ENCODE measurements around the gene GOLGA6D. TPM values are rescaled to one million over a fixed set of nuclear protein-coding genes. Genes with fewer than 3 reads are reported as not detected.
"Not testable (repeated sequence)": the region's sequence is repeated elsewhere in the genome, so short reads cannot be mapped to it uniquely, and the experiment has no call there.

GOLGA6D gene
- total and polyA plus RNA-seq, 2 donors (not counting 3 experiments of a cell fraction or from before 2014, with no cell fraction given) = not detected

DNA sequence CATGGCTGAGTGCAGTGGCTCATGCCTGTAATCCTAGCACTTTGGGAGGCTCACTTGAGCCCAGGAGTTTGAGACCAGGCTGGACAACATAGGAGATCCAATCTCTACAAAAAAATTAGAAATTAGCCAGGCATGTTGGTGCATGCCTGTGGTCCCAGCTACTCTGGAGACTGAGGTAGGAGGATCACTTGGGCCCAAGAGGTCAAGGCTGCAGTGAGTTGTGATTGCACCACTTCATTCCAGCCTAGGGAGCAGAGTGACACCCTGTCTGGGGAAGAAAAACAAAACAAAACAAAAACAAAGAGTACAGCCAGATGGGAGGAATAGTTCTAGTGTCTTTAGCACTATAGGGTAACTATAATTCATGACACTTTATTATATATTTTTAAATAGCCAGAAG, 27.1 kb downstream of the GOLGA6D start:
- POLR2A ChIA-PET = no interaction called here

DNA sequence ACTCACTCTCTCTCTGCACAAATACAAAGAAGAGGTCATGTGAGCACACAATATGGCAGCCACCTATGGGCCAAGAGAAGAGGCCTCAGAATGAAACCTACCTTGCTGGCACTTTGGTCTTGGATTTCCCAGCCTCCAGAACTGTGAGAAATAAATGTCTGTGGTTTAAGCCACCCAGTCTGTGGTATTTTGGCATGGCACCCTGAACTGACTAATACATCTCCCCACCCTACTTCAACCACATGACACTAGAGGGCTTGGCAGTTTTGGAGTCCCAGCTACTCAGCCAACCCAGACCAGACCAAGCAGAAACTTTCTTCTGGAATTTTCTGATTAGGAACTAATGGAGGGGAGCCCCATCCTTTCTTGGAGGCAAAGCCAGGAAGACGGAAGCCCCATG, 29.9 kb downstream of the GOLGA6D start:
- BruUV-seq (replicated peaks); DNase-seq (ENCODE audit: low read depth, low spot score); dilution Hi-C loops (cut with MboI; ENCODE audit: extremely low pct_ligation_motif_present, low sequenced_read_pairs): not testable (repeated sequence)

More for the DNA sequence above, 27.1 kb downstream of the GOLGA6D start:
- Histone ChIP-seq H3K4me2 (ENCODE audit: insufficient read depth, low read length) (no peak overlapping the region), H3K9ac (replicated peaks; ENCODE audit: extremely low read depth, insufficient read depth, low read length) (no peak overlapping the region), H3K4me1 (ENCODE audit: control insufficient read depth, extremely low read depth, insufficient read depth, low read length) (no peaks in the 10 kb centered on the region), H4K20me1 (replicated peaks; ENCODE audit: control insufficient read depth, extremely low read depth, insufficient read depth, low read length) (no peaks in the 10 kb centered on the region), H3K79me2 (ENCODE audit: control insufficient read depth, insufficient read depth, low read length) (no peaks in the 10 kb centered on the region), H3K27me3 (ENCODE audit: control insufficient read depth in 2 of 2, insufficient read depth in 2 of 2, low read length in 2 of 2) (peaks cover 29 to 32% of the 10 kb centered on the region in 2 experiments), H3K9me1 (replicated peaks; ENCODE audit: control insufficient read depth, extremely low read depth, insufficient read depth, low read length) (no peaks in the 10 kb centered on the region), H2AFZ (ENCODE audit: low read depth, low read length) (no peak overlapping the region), H3K36me3 (ENCODE audit: control insufficient read depth in 2 of 2, extremely low read depth in 1 of 2, insufficient read depth in 2 of 2, low read length in 2 of 2) (no peaks in the 10 kb centered on the region), H3K9me3 (replicated peaks; ENCODE audit: control insufficient read depth, insufficient read depth, low read length) (no peaks in the 10 kb centered on the region), H3K27ac (ENCODE audit: insufficient read depth, low read depth, low read length) (no peak overlapping the region), H3K4me3 (replicated peaks in 1 of 3; ENCODE audit: insufficient read depth in 1 of 3, low read depth in 1 of 3, low read length in 3 of 3) (no peak overlapping the region)
- DNase-seq (ENCODE audit: low read depth, low spot score) = no peak
- intact Hi-C loops (cut with micrococcal nuclease) = loop anchor here (10.0 kb wide), 1 partner anchor 285 kb away; the partner anchor contains the start of gene PPCDC
- no peak for FAIRE-seq
- dilution Hi-C loops (cut with MboI; ENCODE audit: extremely low pct_ligation_motif_present, low sequenced_read_pairs) = no loop called here
- BruUV-seq (replicated peaks) = no TSS peak
- CTCF ChIA-PET = no interaction called here
- TF ChIP-seq MYC (IDR thresholded peaks at IDR 0.05; ENCODE audit: low read depth, low read length) = no peak
- TF ChIP-seq JUN (IDR thresholded peaks at IDR 0.05; ENCODE audit: borderline replicate concordance, insufficient read depth, insufficient read length, low read depth) = no peak
- TF ChIP-seq, protein P1, sequence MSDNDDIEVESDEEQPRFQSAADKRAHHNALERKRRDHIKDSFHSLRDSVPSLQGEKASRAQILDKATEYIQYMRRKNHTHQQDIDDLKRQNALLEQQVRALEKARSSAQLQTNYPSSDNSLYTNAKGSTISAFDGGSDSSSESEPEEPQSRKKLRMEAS (IDR thresholded peaks at IDR 0.05; ENCODE audit: insufficient read depth, insufficient read length) = no peak
- TF ChIP-seq POLR2A (IDR thresholded peaks at IDR 0.05; ENCODE audit: low read depth, low read length) = no peak
- TF ChIP-seq, protein P2, sequence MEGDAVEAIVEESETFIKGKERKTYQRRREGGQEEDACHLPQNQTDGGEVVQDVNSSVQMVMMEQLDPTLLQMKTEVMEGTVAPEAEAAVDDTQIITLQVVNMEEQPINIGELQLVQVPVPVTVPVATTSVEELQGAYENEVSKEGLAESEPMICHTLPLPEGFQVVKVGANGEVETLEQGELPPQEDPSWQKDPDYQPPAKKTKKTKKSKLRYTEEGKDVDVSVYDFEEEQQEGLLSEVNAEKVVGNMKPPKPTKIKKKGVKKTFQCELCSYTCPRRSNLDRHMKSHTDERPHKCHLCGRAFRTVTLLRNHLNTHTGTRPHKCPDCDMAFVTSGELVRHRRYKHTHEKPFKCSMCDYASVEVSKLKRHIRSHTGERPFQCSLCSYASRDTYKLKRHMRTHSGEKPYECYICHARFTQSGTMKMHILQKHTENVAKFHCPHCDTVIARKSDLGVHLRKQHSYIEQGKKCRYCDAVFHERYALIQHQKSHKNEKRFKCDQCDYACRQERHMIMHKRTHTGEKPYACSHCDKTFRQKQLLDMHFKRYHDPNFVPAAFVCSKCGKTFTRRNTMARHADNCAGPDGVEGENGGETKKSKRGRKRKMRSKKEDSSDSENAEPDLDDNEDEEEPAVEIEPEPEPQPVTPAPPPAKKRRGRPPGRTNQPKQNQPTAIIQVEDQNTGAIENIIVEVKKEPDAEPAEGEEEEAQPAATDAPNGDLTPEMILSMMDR (IDR thresholded peaks at IDR 0.05; ENCODE audit: extremely low read depth in 1 of 2, insufficient read depth in 1 of 2, low read depth in 1 of 2, low read length in 2 of 2) = no peak
- no peak for TF ChIP-seq POLR2AphosphoS5 (IDR thresholded peaks at IDR 0.05; ENCODE audit: insufficient read depth, low read depth, low read length)
- no peak for TF ChIP-seq EZH2 (IDR thresholded peaks at IDR 0.05; ENCODE audit: borderline replicate concordance, low read depth, low read length, severe bottlenecking)
- no peak for TF ChIP-seq FOS (IDR thresholded peaks at IDR 0.05; ENCODE audit: borderline replicate concordance, insufficient read depth, low read length)
- TF ChIP-seq GATA2 (IDR thresholded peaks at IDR 0.05; ENCODE audit: insufficient read depth, insufficient read length, low read depth, low read length) = no peak

More for the DNA sequence above, 29.9 kb downstream of the GOLGA6D start:
- H4K20me1 ChIP-seq (replicated peaks; ENCODE audit: control insufficient read depth, extremely low read depth, insufficient read depth, low read length); CTCF ChIA-PET; H3K4me2 ChIP-seq (ENCODE audit: insufficient read depth, low read length); H3K9me3 ChIP-seq (replicated peaks; ENCODE audit: control insufficient read depth, insufficient read depth, low read length); FAIRE-seq; H3K4me1 ChIP-seq (ENCODE audit: control insufficient read depth, extremely low read depth, insufficient read depth, low read length); POLR2A ChIA-PET; H3K9me1 ChIP-seq (replicated peaks; ENCODE audit: control insufficient read depth, extremely low read depth, insufficient read depth, low read length); H3K9ac ChIP-seq (replicated peaks; ENCODE audit: extremely low read depth, insufficient read depth, low read length); intact Hi-C loops (cut with micrococcal nuclease); H3K79me2 ChIP-seq (ENCODE audit: control insufficient read depth, insufficient read depth, low read length); H3K36me3 ChIP-seq (ENCODE audit: control insufficient read depth in 2 of 2, extremely low read depth in 1 of 2, insufficient read depth in 2 of 2, low read length in 2 of 2); H2AFZ ChIP-seq (ENCODE audit: low read depth, low read length); H3K27ac ChIP-seq (ENCODE audit: insufficient read depth, low read depth, low read length); H3K4me3 ChIP-seq (replicated peaks in 1 of 3; ENCODE audit: insufficient read depth in 1 of 3, low read depth in 1 of 3, low read length in 3 of 3): not testable (repeated sequence)
- H3K27me3 ChIP-seq (ENCODE audit: control insufficient read depth in 2 of 2, insufficient read depth in 2 of 2, low read length in 2 of 2) = peaks cover 19 to 20% of the 10 kb centered on the region in 2 experiments

All from endothelial cell of umbilical vein (primary cell).